Upper lobe of right lung (tissue), 1 donor: Measurements from ENCODE around the gene PFDN1. TPM values are rescaled to one million over a fixed set of nuclear protein-coding genes. Genes with fewer than 3 reads are reported as not detected.

Experiments
- ATAC-seq: fragments of 200-7000 bp; cut with Tn5 transposase; one replicate; pipeline ENCODE4 v1.9.1; 2020; ENCODE audit warnings: mild to moderate bottlenecking, moderate library complexity
- DNase-seq: peaks from one replicate; pipeline ENCODE4 v3.0.0-alpha.2; 2020
- H3K27ac ChIP-seq: fragments of 200-600 bp; one replicate; pipeline ENCODE4 v1.8.0; 2022
- H3K27me3 ChIP-seq: fragments of 200-600 bp; one replicate; pipeline ENCODE4 v1.8.0; 2022; ENCODE audit warnings: mild to moderate bottlenecking
- H3K36me3 ChIP-seq: fragments of 200-600 bp; one replicate; pipeline ENCODE4 v1.8.0; 2022
- H3K4me1 ChIP-seq: fragments of 200-600 bp; one replicate; pipeline ENCODE4 v1.8.0; 2022
- H3K4me3 ChIP-seq: fragments of 200-600 bp; one replicate; pipeline ENCODE4 v1.8.0; 2022; ENCODE audit warnings: mild to moderate bottlenecking
- H3K9me3 ChIP-seq: fragments of 200-600 bp; one replicate; pipeline ENCODE4 v1.8.0; 2022
- intact Hi-C: fragments of 100-400 bp; cut with DNase I; formaldehyde crosslinking; loops from one replicate; pipeline ENCODE4 v1.11.0; 2022
- total RNA-seq: library from RNA; stranded (reverse); fragmentation: NEBNext Ultra II Directional; extraction: Animal tissue kit (Norgen Biotek cat#: 25700); gene quantifications from one replicate; pipeline ENCODE4 v1.2.1, GENCODE V29; 2021
- TF ChIP-seq, protein P1 (sequence below): fragments of 200-600 bp; IDR thresholded peaks from one replicate; pipeline ENCODE4 v1.8.0; 2022; ENCODE audit warnings: antibody characterized with exemption
- donor health status: DM: no; HTN: yes; CAD: no; lungs with severe emphysema.

PFDN1 gene
- total RNA-seq, 1 donor from 2014 or later = 54.0 TPM

GRCh38 chr5:140337880-140338279 is 35.0 kb upstream of the PFDN1 start:
- no peaks in the 10 kb centered on the region for H3K27me3 ChIP-seq
- TF ChIP-seq, protein P1, sequence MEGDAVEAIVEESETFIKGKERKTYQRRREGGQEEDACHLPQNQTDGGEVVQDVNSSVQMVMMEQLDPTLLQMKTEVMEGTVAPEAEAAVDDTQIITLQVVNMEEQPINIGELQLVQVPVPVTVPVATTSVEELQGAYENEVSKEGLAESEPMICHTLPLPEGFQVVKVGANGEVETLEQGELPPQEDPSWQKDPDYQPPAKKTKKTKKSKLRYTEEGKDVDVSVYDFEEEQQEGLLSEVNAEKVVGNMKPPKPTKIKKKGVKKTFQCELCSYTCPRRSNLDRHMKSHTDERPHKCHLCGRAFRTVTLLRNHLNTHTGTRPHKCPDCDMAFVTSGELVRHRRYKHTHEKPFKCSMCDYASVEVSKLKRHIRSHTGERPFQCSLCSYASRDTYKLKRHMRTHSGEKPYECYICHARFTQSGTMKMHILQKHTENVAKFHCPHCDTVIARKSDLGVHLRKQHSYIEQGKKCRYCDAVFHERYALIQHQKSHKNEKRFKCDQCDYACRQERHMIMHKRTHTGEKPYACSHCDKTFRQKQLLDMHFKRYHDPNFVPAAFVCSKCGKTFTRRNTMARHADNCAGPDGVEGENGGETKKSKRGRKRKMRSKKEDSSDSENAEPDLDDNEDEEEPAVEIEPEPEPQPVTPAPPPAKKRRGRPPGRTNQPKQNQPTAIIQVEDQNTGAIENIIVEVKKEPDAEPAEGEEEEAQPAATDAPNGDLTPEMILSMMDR = no peak
- no peak for DNase-seq
- H3K36me3 ChIP-seq = peaks cover 22% of the 10 kb centered on the region
- H3K27ac ChIP-seq = no peak overlapping the region
- peaks cover 41% of the 10 kb centered on the region for H3K4me1 ChIP-seq
- H3K9me3 ChIP-seq = no peaks in the 10 kb centered on the region
- no peak for ATAC-seq
- intact Hi-C loops = no loop called here
- H3K4me3 ChIP-seq = no peak overlapping the region

DNA sequence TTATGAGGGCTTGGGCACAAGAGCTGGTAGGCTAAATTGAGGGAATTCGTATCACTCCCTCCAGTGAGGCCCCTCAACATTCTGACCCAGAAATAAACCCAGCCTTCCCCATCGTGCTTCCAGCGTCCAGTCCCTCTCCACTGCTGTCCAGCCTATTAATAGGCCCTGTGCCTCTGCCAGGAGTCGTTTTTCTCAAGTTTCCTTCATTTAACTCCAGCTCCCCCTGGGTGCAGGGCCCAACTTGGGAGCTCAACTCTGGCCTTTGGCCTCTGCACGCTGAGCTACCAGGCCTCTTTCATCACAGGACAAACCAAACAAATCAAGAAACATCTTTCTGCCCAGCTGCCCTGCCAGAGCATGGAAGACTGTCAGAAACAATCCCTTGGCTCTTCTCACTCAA is 33.5 kb upstream of the PFDN1 start:
- Histone ChIP-seq H3K27ac (peak overlapping the region; percentile 42), H3K27me3 (no peaks in the 10 kb centered on the region), H3K36me3 (peaks cover 32% of the 10 kb centered on the region), H3K9me3 (no peaks in the 10 kb centered on the region), H3K4me3 (no peak overlapping the region), H3K4me1 (peaks cover 29% of the 10 kb centered on the region)
- ATAC-seq = peak; percentile 37
- TF ChIP-seq, protein P1 = no peak
- intact Hi-C loops = no loop called here
- peak; percentile 59 for DNase-seq

DNA sequence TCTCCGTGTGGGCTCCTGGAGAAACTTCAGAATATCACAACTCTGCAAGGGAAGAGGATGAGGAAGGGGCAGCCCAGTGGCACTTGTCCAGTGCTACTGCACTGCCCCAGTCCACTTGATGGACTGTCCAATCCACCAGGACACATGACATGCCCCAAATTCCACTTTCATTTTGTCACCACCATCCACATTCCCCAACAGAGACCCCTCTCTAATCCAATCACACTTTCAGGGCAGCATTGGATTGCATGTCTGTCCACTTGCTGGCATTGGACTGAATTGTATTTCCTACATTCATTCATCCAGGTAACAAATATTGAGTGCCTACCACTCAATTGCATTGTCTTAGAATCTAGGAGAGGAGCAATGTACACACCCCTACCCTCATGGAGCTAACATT is 28.7 kb upstream of the PFDN1 start:
- TF ChIP-seq, protein P1 = no peak
- intact Hi-C loops = no loop called here
- no peak for DNase-seq
- H3K27ac ChIP-seq = no peak overlapping the region
- H3K4me1 ChIP-seq = peaks cover 17% of the 10 kb centered on the region
- ATAC-seq = no peak
- H3K9me3 ChIP-seq = no peaks in the 10 kb centered on the region
- H3K27me3 ChIP-seq = no peaks in the 10 kb centered on the region
- H3K36me3 ChIP-seq = peaks cover 32% of the 10 kb centered on the region
- H3K4me3 ChIP-seq = no peak overlapping the region

DNA sequence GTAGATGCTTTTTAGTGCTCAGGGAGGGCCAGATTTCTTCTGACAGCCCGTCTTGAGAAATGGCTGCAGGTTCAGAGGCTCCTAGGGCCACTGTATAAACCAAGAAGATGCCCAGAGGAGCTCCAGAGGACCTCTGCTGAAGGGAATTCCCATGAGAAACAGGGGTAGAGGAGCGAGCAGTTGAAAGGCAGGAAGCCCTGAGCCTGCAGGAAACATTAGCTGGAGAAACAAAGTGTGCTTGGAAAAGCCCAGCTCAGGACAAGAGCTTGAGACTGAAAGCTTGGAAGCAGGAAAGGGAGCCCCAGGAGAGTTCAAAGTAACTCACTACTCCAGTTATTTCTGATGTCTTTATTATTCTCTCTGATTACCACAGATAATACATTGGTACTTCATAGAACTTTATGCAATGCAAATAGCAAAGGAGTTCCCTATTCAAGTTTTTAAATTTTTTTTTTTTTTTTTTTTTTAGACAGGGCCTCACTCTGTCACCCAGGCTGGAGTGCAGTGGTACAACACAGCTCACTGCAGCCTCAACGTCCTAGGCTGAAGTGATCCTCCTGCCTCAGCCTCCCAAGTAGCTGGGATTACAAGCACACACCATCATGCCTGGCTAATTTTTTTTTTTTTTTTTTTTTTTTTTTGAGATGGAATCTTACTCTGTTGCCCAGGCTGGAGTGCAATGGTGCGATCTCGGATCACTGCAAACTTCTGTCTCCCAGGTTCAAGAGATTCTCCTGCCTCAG is 27.0 kb upstream of the PFDN1 start:
- DNase-seq (no peak), ATAC-seq (no peak)
- no peak overlapping the region for H3K4me3 ChIP-seq
- H3K9me3 ChIP-seq = no peaks in the 10 kb centered on the region
- TF ChIP-seq, protein P1 = no peak
- no peaks in the 10 kb centered on the region for H3K27me3 ChIP-seq
- H3K36me3 ChIP-seq = peaks cover 28% of the 10 kb centered on the region
- intact Hi-C loops = no loop called here
- H3K27ac ChIP-seq = no peak overlapping the region
- peaks cover 15% of the 10 kb centered on the region for H3K4me1 ChIP-seq

- no peaks in the 10 kb centered on the region for H3K27me3 ChIP-seq
- ATAC-seq (no peak), DNase-seq (no peak)
- H3K9me3 ChIP-seq = no peaks in the 10 kb centered on the region
- TF ChIP-seq, protein P1 = no peak
- H3K27ac ChIP-seq = no peak overlapping the region
- no peak overlapping the region for H3K4me3 ChIP-seq
- H3K36me3 ChIP-seq = peaks cover 13% of the 10 kb centered on the region
- intact Hi-C loops = no loop called here
- peaks cover 33% of the 10 kb centered on the region for H3K4me1 ChIP-seq
Observed at GRCh38 chr5:140328036-140328764, 25.3 kb upstream of the PFDN1 start.
